ENCODE measurements around the gene NRROS.

- TF ChIP-seq SUZ12 (IDR thresholded peaks at IDR 0.05) (no peak), FOXA1 (IDR thresholded peaks at IDR 0.05) (no peak), FOXK2 (IDR thresholded peaks at IDR 0.05) (no peak), BHLHE40 (IDR thresholded peaks at IDR 0.05; ENCODE audit: borderline replicate concordance) (no peak), SP1 (IDR thresholded peaks at IDR 0.05) (no peak), ELF4 (IDR thresholded peaks at IDR 0.05) (no peak), NFRKB (IDR thresholded peaks at IDR 0.05) (no peak), L3MBTL2 (conservative IDR thresholded peaks at IDR 0.05) (no peak), CTBP1 (IDR thresholded peaks at IDR 0.05; ENCODE audit: borderline replicate concordance) (no peak), FOXM1 (IDR thresholded peaks at IDR 0.05; ENCODE audit: borderline replicate concordance) (no peak)
Measured at GRCh38 chr3:196629228-196629627, 10.3 kb upstream of the NRROS start.

All from HEK293T (cell line).